Left ventricle myocardium inferior (tissue), 1 donor: ENCODE results near the gene ST3GAL3. TPM values are rescaled to one million over a fixed set of nuclear protein-coding genes. Genes with fewer than 3 reads are reported as not detected.

ENCODE experiments used
- DNase-seq: peaks from one replicate; pipeline ENCODE4 v3.0.0-alpha.2; 2020
- H3K27ac ChIP-seq: fragments of 200-600 bp; replicated peaks from 2 replicates; pipeline ENCODE4 v1.8.0; 2021
- H3K27me3 ChIP-seq: fragments of 200-600 bp; 2 replicates; pipeline ENCODE4 v1.8.0; 2021; ENCODE audit warnings: low read depth
- H3K36me3 ChIP-seq: fragments of 200-600 bp; 2 replicates; pipeline ENCODE4 v1.8.0; 2021
- H3K4me1 ChIP-seq: fragments of 200-600 bp; 2 replicates; pipeline ENCODE4 v1.8.0; 2021
- H3K4me3 ChIP-seq: fragments of 200-600 bp; 2 replicates; pipeline ENCODE4 v1.8.0; 2021; ENCODE audit warnings: mild to moderate bottlenecking, moderate library complexity
- H3K9me3 ChIP-seq: fragments of 200-600 bp; replicated peaks from 2 replicates; pipeline ENCODE4 v1.8.0; 2021
- CTCF ChIP-seq: fragments of 200-600 bp; IDR thresholded peaks from 2 replicates; pipeline ENCODE4 v1.8.0; 2021; ENCODE audit warnings: antibody characterized with exemption, mild to moderate bottlenecking, borderline replicate concordance
- intact Hi-C: fragments of 100-400 bp; cut with micrococcal nuclease; formaldehyde crosslinking; loops from one replicate; pipeline ENCODE4 v1.11.0; 2022
- total RNA-seq: library from RNA; stranded (reverse); fragmentation: NEBNext Ultra II Directional; extraction: Animal tissue kit (Norgen Biotek cat#: 25700); gene quantifications from one replicate; pipeline ENCODE4 v1.2.1, GENCODE V29; 2021
- donor health status: DM: no; HTN: yes; CAD: no; lungs with severe emphysema.

ST3GAL3 gene
- total RNA-seq, 1 donor from 2014 or later, result 29.9 TPM

GRCh38 chr1:43969746-43970466 is 262.6 kb downstream of the ST3GAL3 start, which contains the start of gene DPH2:
Gene DPH2 (plus strand): TSS chr1:43970010. CDS start chr1:43970176, 166 bp downstream.
- Histone ChIP-seq H3K27ac (peak within 1 kb of the TSS; percentile 59), H3K27me3 (no peaks in the 10 kb centered on the region), H3K4me3 (peak within 1 kb of the TSS; percentile 88), H3K4me1 (peaks cover 29% of the 10 kb centered on the region), H3K9me3 (no peaks in the 10 kb centered on the region), H3K36me3 (peaks cover 48% of the 10 kb centered on the region)
- peak; percentile 20 for TF ChIP-seq CTCF
- intact Hi-C loops, result no loop called here
- DNase-seq, result peak; percentile 97

- no peaks in the 10 kb centered on the region for H3K27me3 ChIP-seq
- H3K36me3 ChIP-seq, result peaks cover 47% of the 10 kb centered on the region
- peak overlapping the region; percentile 88 for H3K4me3 ChIP-seq
- no peak for TF ChIP-seq CTCF
- H3K4me1 ChIP-seq, result peaks cover 35% of the 10 kb centered on the region
- intact Hi-C loops, result no loop called here
- DNase-seq, result no peak
- peak overlapping the region; percentile 59 for H3K27ac ChIP-seq
- H3K9me3 ChIP-seq, result no peaks in the 10 kb centered on the region
These were observed 263.2 kb downstream of the ST3GAL3 start for GRCh38 chr1:43970502-43970901.

GRCh38 chr1:43970911-43971310 is 263.6 kb downstream of the ST3GAL3 start:
- DNase-seq, result no peak
- H3K27ac ChIP-seq, result no peak overlapping the region

GRCh38 chr1:43971336-43971980 is 264.1 kb downstream of the ST3GAL3 start:
- Histone ChIP-seq H3K4me3 (peak overlapping the region; percentile 88), H3K9me3 (no peaks in the 10 kb centered on the region), H3K27ac (no peak overlapping the region), H3K4me1 (peaks cover 44% of the 10 kb centered on the region), H3K27me3 (no peaks in the 10 kb centered on the region), H3K36me3 (peaks cover 44% of the 10 kb centered on the region)
- no peak for TF ChIP-seq CTCF
- no peak for DNase-seq
- intact Hi-C loops, result no loop called here

More at GRCh38 chr1:43970911-43971310, 263.6 kb downstream of the ST3GAL3 start:
- intact Hi-C loops, result no loop called here
- H3K36me3 ChIP-seq, result peaks cover 45% of the 10 kb centered on the region
- no peaks in the 10 kb centered on the region for H3K27me3 ChIP-seq
- no peak for TF ChIP-seq CTCF
- peaks cover 39% of the 10 kb centered on the region for H3K4me1 ChIP-seq
- H3K9me3 ChIP-seq, result no peaks in the 10 kb centered on the region
- H3K4me3 ChIP-seq, result peak overlapping the region; percentile 88

GRCh38 chr1:43973981-43974442 is 266.7 kb downstream of the ST3GAL3 start:
- intact Hi-C loops, result no loop called here
- Histone ChIP-seq H3K9me3 (no peaks in the 10 kb centered on the region), H3K4me1 (peaks cover 69% of the 10 kb centered on the region), H3K27ac (peak overlapping the region; percentile 93), H3K27me3 (no peaks in the 10 kb centered on the region), H3K4me3 (peak overlapping the region; percentile 93), H3K36me3 (peaks cover 49% of the 10 kb centered on the region)
- no peak for DNase-seq
- no peak for TF ChIP-seq CTCF
